Measurements from ENCODE around the gene PLEKHA8. TPM values are rescaled to one million over a fixed set of nuclear protein-coding genes. Genes with fewer than 3 reads are reported as not detected.

The PLEKHA8 gene
- total RNA-seq, 2 donors from 2014 or later: 5.5 to 12.0 TPM

DNA sequence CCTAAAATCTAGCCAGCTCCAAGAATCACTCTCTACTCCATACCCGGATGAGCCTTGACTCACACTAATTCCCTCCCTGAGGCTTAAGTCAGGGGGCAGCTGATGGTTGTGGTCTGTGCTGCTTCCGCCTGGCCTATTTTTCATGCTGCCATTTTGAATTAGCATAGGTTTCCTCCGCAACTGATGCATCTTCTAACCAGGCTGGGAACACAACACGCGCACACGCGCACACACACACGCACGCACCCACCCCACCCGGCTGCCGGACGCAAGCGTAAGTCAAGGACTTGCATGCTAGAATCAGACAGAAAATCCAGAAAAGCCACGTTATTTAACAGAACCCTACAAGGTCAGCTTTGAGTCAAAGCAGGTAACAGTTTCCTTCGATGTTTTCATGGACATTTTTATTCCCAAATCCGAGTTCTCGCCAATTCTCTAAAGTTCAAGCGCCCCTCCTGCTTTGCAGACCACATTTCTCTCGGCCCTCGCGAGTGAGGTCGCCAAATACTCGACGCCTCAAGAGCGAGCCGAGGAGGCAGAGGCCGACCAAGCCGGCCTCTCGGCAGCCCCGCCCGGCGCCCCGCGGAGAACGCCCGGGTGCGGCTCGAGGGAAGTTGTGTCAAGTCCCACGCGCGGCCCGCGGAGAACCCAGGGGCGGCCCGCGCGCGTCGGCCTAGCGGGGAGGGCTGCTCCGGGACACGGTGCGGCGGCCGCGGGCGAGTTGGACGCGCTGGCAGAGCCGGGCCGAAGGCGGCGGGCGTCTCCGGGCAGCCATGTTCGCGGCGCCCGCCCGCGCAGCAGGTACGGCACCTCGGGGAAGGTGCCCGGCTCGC lies 39.6 kb upstream of the PLEKHA8 start:
- Histone ChIP-seq H3K36me3 (no peaks in the 10 kb centered on the region), H3K9me3 (no peaks in the 10 kb centered on the region), H3K27me3 (replicated peaks; ENCODE audit: insufficient read depth) (no peaks in the 10 kb centered on the region), H3K27ac (peak overlapping the region; percentile 89 to 90), H3K4me1 (replicated peaks) (no peaks in the 10 kb centered on the region), H3K4me3 (peak overlapping the region; percentile 91 to 95)
- TF ChIP-seq, protein P1, sequence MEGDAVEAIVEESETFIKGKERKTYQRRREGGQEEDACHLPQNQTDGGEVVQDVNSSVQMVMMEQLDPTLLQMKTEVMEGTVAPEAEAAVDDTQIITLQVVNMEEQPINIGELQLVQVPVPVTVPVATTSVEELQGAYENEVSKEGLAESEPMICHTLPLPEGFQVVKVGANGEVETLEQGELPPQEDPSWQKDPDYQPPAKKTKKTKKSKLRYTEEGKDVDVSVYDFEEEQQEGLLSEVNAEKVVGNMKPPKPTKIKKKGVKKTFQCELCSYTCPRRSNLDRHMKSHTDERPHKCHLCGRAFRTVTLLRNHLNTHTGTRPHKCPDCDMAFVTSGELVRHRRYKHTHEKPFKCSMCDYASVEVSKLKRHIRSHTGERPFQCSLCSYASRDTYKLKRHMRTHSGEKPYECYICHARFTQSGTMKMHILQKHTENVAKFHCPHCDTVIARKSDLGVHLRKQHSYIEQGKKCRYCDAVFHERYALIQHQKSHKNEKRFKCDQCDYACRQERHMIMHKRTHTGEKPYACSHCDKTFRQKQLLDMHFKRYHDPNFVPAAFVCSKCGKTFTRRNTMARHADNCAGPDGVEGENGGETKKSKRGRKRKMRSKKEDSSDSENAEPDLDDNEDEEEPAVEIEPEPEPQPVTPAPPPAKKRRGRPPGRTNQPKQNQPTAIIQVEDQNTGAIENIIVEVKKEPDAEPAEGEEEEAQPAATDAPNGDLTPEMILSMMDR (IDR thresholded peaks at IDR 0.05): no peak
- TF ChIP-seq POLR2A (IDR thresholded peaks at IDR 0.05) (peak; percentile 23), POLR2AphosphoS5 (IDR thresholded peaks at IDR 0.05) (no peak)
- intact Hi-C loops (cut with DNase I): loop anchor here (1.0 kb wide), 1 partner anchor 39 kb away; no protein-coding TSS in a partner anchor
- 7% methylated on average over 72 of the region's 75 CpGs for WGBS
- no peak for DNase-seq (ENCODE audit: low spot score)

- H3K4me3 ChIP-seq: peak within 1 kb of the TSS; percentile 91 to 95
- intact Hi-C loops (cut with DNase I): loop anchor here (1.0 kb wide), 1 partner anchor 38 kb away; no protein-coding TSS in a partner anchor
- peak within 1 kb of the TSS; percentile 89 to 90 for H3K27ac ChIP-seq
- H3K36me3 ChIP-seq: no peaks in the 10 kb centered on the region
- 0% methylated on average over 43 of the region's 79 CpGs for WGBS
- no peaks in the 10 kb centered on the region for H3K9me3 ChIP-seq
- TF ChIP-seq, protein P1 (IDR thresholded peaks at IDR 0.05): peak in 2 of 4 experiments; percentile 7 to 21
- TF ChIP-seq POLR2AphosphoS5 (IDR thresholded peaks at IDR 0.05): no peak
- peak; percentile 54 for TF ChIP-seq POLR2A (IDR thresholded peaks at IDR 0.05)
- DNase-seq (ENCODE audit: low spot score): peak; percentile 51
- no peaks in the 10 kb centered on the region for H3K4me1 ChIP-seq (replicated peaks)
- H3K27me3 ChIP-seq (replicated peaks; ENCODE audit: insufficient read depth): no peaks in the 10 kb centered on the region
These were observed 38.8 kb upstream of the PLEKHA8 start, which contains the start of gene SCRN1 for GRCh38 chr7:29989257-29989995. Gene SCRN1 (minus strand): TSS chr7:29989801. CDS start chr7:29969067, 20,734 bp downstream.

- intact Hi-C loops (cut with DNase I): no loop called here
- Histone ChIP-seq H3K4me3 (no peak overlapping the region), H3K27ac (no peak overlapping the region), H3K27me3 (replicated peaks; ENCODE audit: insufficient read depth) (no peaks in the 10 kb centered on the region), H3K9me3 (no peaks in the 10 kb centered on the region), H3K4me1 (replicated peaks) (no peaks in the 10 kb centered on the region), H3K36me3 (no peaks in the 10 kb centered on the region)
- DNase-seq (ENCODE audit: low spot score): no peak
- TF ChIP-seq POLR2AphosphoS5 (IDR thresholded peaks at IDR 0.05) (no peak), POLR2A (IDR thresholded peaks at IDR 0.05) (no peak)
- WGBS: 80% methylated on average over 4 of the region's 4 CpGs
These were observed 37.3 kb upstream of the PLEKHA8 start for GRCh38 chr7:29990931-29991330.

DNA sequence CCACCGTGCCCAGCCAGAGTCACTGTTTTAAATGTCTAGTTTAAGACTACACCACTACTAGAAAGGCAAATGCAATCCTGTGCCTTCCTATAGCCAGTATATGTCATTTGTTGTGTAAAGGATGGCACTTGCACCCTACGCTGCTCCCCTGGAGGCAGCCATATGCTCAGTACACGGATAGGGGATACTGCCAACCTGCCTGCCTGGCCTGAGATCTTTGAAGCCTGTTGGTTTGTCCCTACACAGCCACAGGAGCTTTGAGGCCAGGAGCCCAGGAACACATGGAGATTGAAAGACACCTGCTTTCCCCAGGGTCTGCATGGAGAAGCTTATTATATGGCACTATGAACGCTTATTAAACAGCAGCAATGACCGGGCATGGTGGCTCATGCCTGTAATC lies 36.3 kb upstream of the PLEKHA8 start:
- Histone ChIP-seq H3K27ac (no peak overlapping the region), H3K36me3 (no peaks in the 10 kb centered on the region), H3K4me1 (replicated peaks) (no peaks in the 10 kb centered on the region), H3K27me3 (replicated peaks; ENCODE audit: insufficient read depth) (no peaks in the 10 kb centered on the region), H3K9me3 (no peaks in the 10 kb centered on the region), H3K4me3 (no peak overlapping the region)
- WGBS: 96% methylated on average over 5 of the region's 5 CpGs
- intact Hi-C loops (cut with DNase I): no loop called here
- DNase-seq (ENCODE audit: low spot score): no peak
- TF ChIP-seq, protein P1 (IDR thresholded peaks at IDR 0.05): no peak
- no peak for TF ChIP-seq POLR2AphosphoS5 (IDR thresholded peaks at IDR 0.05)
- TF ChIP-seq POLR2A (IDR thresholded peaks at IDR 0.05): no peak

- H3K4me1 ChIP-seq (replicated peaks): no peaks in the 10 kb centered on the region
- H3K36me3 ChIP-seq: no peaks in the 10 kb centered on the region
- no peaks in the 10 kb centered on the region for H3K27me3 ChIP-seq (replicated peaks; ENCODE audit: insufficient read depth)
- no peak for DNase-seq (ENCODE audit: low spot score)
- intact Hi-C loops (cut with DNase I): no loop called here
- no peaks in the 10 kb centered on the region for H3K9me3 ChIP-seq
- H3K4me3 ChIP-seq: no peak overlapping the region
- 97% methylated on average over 4 of the region's 4 CpGs for WGBS
- H3K27ac ChIP-seq: no peak overlapping the region
- TF ChIP-seq, protein P1 (IDR thresholded peaks at IDR 0.05): no peak
- TF ChIP-seq POLR2A (IDR thresholded peaks at IDR 0.05): no peak
- TF ChIP-seq POLR2AphosphoS5 (IDR thresholded peaks at IDR 0.05): no peak
These were observed 35.1 kb upstream of the PLEKHA8 start for GRCh38 chr7:29993140-29993539.
